Ovary (tissue), 3 donors: ENCODE data around the gene CSF1R.

ENCODE experiments used
- CTCF ChIP-seq, 3 donors: fragments of 450-650 bp in 2 of 3; fragments of 200-600 bp in 1 of 3; IDR thresholded peaks; one replicate each; pipeline versions ENCODE4 v1.5.1 to v1.8.0; 2016 to 2022; ENCODE audit warnings: antibody characterized with exemption in 3 of 3, mild to moderate bottlenecking in 1 of 3
- POLR2A ChIP-seq: fragments of 450-650 bp; IDR thresholded peaks from one replicate; pipeline ENCODE4 v1.6.1; 2017; ENCODE audit warnings: antibody characterized with exemption, mild to moderate bottlenecking, moderate library complexity
- donor health status: DM: no; HTN: no; CAD: no.

GRCh38 chr5:150044712-150045111 lies 41.6 kb downstream of the CSF1R start:
- TF ChIP-seq CTCF (IDR thresholded peaks at IDR 0.05) (no peak), POLR2A (no peak)
